GM20000 (cell line): Measurements from ENCODE around the gene MTHFD2.

Experiments
- DNase-seq: peaks from one replicate; pipeline ENCODE4 v3.0.0; 2012; ENCODE audit warnings: low spot score
- CTCF ChIP-seq: IDR thresholded peaks from 2 replicates; pipeline ENCODE4 v1.5.1; 2012; ENCODE audit warnings: mild to moderate bottlenecking, control low read depth; ENCODE audit errors: extremely low read depth, missing control alignments

MTHFD2 gene

GRCh38 chr2:74232426-74232825, 34.0 kb downstream of the MTHFD2 start:
- no peak for TF ChIP-seq CTCF
- no peak for DNase-seq

DNA sequence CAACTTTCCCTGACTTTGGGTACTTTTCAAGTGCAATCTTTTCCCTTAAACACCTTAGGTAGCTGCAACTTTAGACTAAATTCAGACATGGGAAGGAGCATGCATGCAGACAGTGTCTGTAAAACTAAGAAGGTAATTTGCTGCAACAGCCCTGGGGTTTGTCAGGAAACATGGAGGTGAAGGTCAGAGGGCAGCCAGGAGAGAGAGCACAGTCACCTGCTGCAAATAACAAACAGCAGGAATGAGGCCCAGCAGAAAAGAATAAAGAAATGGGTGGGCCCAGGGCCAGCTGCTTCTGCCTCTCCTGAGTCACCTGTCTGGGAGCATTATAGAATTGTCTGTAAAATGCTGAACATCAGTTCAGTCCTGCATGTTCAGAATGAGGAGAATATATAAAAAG, 35.2 kb downstream of the MTHFD2 start:
- no peak for TF ChIP-seq CTCF
- DNase-seq, result no peak

- no peak for TF ChIP-seq CTCF
- DNase-seq, result no peak
These were observed 36.6 kb downstream of the MTHFD2 start for GRCh38 chr2:74235041-74235440.

DNA sequence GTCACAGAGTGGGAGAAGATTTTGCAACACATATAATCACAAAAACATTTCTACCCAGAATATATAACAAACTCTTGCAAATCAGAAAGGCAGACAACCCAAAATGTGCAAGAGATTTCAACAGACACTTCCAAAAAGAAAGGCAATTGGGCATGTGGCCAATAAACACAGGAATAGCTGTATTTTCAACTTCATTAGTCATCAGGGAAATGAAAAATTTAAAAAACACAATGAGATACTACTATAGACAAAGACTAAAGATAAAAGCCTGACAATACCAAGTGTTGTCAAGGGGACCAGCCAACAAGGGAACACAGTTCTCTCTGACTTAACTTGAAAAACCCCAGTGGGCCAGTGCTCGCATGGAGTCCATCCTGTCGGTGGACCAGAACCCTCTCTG, 40.5 kb downstream of the MTHFD2 start:
- no peak for DNase-seq
- no peak for TF ChIP-seq CTCF

DNA sequence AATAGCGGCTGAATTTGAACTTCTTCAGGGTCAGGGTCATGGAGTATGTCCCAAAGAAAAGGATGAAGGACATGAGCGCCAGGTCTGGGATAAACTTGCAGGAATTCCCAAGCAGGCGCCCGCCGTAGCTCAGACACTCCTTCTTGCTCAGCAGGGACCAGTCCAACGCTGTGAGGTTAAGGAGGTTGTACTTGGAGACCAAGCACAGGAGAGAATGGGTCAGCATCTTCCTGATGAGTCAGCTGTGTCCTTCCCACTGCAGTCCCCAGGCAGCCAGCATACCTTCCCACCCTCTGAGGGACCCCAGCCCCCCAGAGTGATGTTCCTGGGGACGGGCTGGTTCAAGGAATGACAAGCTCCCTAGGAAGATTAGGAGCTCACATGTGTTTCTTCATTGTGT, 40.9 kb downstream of the MTHFD2 start:
- DNase-seq, result no peak
- TF ChIP-seq CTCF, result no peak

DNA sequence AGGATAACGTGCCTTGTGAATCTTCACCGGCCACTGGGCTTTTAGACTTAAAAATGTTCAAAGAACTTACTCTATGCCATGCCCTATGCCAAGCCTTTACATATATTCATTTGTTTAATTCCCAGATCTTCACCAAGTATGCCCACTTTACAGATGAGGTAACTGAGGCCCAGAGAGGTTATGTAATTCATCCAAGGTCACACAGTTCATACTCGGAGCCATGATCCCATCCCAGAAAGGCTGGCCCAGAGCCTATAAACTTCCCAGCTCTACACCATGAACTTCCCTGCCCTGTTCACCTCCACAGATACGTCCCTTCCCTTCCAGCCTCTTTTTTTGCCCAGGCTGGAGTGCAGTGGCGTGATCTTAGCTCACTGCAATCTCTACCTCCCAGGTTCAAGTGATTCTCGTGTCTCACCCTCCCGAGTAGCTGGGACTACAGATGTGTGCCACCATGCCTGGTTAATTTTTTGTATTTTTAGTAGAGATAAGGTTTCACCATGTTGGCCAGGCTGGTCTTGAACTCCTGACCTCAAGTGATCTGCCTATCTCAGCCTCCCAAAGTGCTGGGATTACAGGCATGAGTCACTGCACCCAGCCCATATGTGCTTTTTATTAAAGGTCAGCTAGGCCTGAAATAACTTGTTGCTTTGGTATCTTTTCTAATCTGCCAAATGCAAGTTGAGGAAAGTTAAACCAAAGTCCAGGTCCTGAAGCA, 44.1 kb downstream of the MTHFD2 start:
- no peak for DNase-seq
- TF ChIP-seq CTCF, result no peak

DNA sequence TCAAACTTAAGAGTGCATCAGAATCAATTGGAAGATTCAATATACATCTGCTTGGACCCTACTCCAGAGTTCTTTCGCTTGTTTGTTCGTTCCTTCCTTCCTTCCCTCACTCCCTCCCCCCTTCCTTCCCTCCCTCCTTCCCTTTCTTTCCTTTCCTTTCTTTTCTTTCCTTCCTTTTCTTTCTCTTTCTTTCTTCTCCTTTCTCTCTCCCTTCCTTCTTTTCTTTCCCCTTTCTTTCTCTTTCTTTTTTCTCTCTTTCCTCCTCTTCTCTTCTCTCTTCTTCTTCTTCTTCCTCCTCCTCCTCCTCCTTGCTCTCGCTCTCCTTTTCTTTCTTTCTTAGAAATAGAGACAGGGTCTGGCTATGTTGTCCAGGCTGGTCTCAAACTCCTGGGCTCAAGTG, 45.9 kb downstream of the MTHFD2 start:
- no peak for DNase-seq
- TF ChIP-seq CTCF, result no peak
